NOMO-1 (cell line): ENCODE measurements around the gene SLC37A3.
"Not testable (repeated sequence)": the region's sequence is repeated elsewhere in the genome, so short reads cannot be mapped to it uniquely, and the experiment has no call there.

ENCODE experiments used
- DNase-seq, 2 experiments: peaks; one replicate each; lab custom pipeline; 2025; ENCODE audit not compliant: unreplicated experiment in 2 of 2; lab: John Stamatoyannopoulos, UW

Gene SLC37A3

DNA sequence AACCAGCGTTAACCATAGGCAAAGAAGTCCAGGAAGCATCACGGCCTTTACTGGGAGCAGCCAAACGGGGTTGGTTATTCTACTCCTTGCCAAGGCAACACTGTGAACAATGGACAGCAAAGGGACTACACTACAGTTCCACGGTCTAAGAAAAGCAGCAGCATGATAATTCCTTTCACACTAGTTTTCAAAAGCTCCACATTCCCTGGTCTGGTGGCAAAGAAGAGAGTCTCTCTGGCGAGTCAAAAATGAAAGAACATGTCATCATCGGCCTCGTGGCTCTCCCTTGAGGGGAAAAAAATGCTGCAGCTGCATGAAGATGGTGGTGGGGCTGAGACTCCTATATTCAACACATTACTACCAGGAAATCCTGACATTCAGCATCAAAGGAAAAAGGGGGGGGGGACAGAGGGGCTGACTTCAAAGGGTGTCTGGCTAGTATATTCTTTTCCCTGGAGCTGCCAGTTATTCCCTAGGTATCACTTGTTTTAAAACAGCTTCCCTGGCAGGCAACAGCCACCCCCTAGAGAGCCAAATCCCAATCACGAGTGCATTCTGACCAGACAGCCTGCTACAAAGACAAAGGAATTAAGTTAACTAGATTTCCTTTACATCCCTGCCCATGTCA is 49.1 kb downstream of the SLC37A3 start:
- no peak for DNase-seq

GRCh38 chr7:140348161-140348849 is 50.0 kb downstream of the SLC37A3 start:
- DNase-seq, result no peak

GRCh38 chr7:140347218-140347617 is 51.1 kb downstream of the SLC37A3 start:
- DNase-seq, result no peak

- no peak for DNase-seq
Observed at GRCh38 chr7:140345426-140345825, 52.9 kb downstream of the SLC37A3 start.

DNA sequence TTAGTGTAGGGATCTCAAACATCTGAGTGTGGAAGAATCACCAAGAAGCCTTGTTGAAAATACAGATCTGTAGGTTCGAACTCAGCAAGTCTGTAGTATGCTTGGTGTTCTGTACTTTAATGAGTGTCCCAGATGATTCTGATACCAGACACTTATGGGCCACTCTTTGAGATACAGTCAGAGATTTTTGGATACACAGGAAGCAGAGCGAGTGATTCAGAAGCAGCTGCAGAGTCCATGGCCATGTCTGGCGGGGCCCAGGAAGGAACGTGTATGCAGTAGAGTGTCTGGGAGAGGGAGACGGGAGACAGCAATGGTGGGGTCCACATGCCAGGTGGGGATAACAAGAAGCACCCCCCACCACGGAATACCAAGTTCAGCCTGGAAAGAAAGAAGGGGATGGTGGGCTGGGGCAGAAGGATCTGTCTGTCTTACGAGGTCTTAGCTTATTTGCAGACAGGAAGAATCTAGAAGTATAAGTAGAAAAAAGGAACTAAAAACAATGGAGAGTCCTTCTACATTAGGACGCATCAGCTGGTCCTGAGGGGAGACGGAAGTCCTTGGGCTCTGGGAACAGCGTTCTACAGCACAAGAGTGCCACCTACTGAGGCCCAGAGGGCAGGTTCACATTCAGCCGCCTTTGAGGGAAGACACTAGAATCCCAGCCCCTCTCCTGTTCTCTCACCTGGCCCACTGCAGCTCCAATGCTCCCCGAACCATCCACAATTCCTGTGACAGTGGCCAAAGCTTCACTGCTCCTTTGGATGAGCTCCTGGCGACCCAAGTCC is 55.4 kb downstream of the SLC37A3 start:
- peak; percentile 35 to 64 for DNase-seq

DNA sequence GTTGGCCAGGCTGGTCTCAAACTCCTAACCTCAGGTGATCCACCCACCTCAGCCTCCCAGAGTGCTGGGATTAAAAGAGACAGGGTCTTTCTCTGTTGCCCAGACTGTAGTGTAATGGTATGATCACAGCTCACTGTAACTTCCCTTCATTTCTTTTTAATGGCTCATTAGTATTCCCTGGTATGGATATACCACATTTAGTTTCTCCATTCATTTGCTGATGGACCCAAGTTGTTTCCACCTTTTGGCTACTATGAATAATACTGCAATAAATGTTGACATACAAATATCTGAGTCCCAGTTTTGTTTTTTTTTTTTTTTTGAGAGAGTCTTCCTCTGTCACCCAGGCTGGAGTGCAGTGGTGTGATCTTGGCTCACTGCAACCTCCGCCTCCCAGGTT is 59.4 kb downstream of the SLC37A3 start:
- not testable (repeated sequence) for DNase-seq

GRCh38 chr7:140334341-140335057 is 63.8 kb downstream of the SLC37A3 start:
- no peak for DNase-seq

DNA sequence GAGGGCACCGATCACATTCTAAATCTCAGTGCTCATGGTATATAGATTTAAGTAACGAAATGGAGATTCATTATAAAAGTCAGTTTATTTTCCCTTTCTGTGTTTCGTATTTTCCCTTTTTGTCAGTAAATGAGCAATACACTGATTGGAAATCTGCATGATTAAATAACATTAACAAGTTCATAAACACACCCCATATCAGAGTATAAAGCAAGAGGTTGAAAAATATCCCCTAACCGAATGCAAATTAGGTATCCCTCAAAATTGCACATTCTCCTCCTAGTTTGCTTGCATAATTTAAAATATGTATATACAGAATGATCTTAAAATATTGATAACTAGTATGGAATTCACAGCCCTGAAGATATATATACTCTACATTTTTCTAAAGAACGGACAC is 64.6 kb downstream of the SLC37A3 start:
- no peak for DNase-seq

- DNase-seq, result no peak
Observed at GRCh38 chr7:140333223-140333622, 65.1 kb downstream of the SLC37A3 start.

GRCh38 chr7:140330595-140330994 is 67.7 kb downstream of the SLC37A3 start:
- no peak for DNase-seq

GRCh38 chr7:140330128-140330527 is 68.2 kb downstream of the SLC37A3 start:
- no peak for DNase-seq

GRCh38 chr7:140327261-140327661 is 71.1 kb downstream of the SLC37A3 start:
- no peak for DNase-seq

GRCh38 chr7:140326116-140326928 is 72.0 kb downstream of the SLC37A3 start:
- peak in 1 of 2 experiments; percentile 33 for DNase-seq

DNA sequence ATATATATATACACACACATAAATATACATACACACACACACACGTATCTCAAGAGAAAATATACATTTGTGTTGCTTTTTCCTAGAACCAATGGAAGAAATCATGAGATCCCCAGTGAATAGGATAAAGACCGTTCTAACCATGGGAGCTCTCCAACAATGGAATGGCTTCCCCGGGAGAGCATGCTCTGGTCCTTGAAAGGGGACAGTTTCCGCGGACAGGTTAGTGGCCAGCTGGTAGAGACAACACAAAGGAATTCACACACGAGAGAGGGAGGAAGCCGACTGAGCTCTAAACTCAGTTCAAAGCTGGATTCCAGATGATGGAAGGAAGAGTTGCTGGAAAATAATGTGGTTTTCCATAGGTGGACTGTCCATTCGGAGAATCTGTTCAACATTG is 72.7 kb downstream of the SLC37A3 start:
- no peak for DNase-seq

- no peak for DNase-seq
Observed at GRCh38 chr7:140324714-140325113, 73.6 kb downstream of the SLC37A3 start.

- DNase-seq, result no peak
Observed at GRCh38 chr7:140322759-140323158, 75.6 kb downstream of the SLC37A3 start.

- not testable (repeated sequence) for DNase-seq
Observed at GRCh38 chr7:140320078-140320477, 78.3 kb downstream of the SLC37A3 start.

DNA sequence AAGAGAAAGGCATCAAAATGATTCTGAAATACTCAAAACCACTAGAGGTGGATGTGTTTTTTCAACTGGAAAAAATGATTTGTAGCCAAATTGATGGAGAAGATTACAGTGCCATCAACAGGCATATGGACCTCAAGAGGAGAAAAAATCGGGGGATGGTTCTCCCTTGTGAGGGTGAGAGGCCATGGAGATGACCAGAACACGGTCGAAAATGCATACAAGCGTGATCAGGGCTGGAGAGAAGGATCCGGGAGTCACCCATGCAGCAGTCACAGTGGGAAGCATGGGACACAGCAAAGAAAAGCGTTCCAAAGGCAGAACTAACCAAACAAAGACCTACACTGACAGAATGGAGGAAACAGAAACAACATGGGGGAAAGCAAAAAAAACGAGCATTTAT is 80.3 kb downstream of the SLC37A3 start:
- DNase-seq, result no peak

GRCh38 chr7:140317597-140317996 is 80.7 kb downstream of the SLC37A3 start:
- DNase-seq, result peak in 1 of 2 experiments; percentile 31

GRCh38 chr7:140316165-140316661 is 82.1 kb downstream of the SLC37A3 start:
- DNase-seq, result no peak
